ENCODE measurements around the gene SLC37A1. TPM values are rescaled to one million over a fixed set of nuclear protein-coding genes. Genes with fewer than 3 reads are reported as not detected.

The SLC37A1 gene
- total RNA-seq, 6 experiments from 2014 or later, result not detected

DNA sequence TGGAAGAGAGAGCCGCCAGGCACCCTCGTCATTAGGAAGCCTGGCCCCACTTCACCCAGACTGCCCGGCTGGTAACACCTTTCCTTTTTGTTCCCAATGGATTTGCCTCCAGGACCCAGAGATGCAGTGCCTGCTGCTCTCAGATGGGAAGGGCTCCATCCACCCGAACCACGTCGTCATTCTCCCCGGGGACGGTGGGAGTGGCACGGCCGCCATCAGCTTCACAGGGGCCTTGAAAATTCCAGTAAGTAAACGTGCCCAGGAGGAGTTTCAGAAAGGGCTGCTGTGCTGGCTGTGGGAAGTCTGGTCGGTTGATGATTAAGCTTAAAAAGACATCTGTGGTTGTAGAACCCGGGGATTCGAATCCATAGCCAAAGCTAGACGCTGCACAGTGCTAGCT, 45.2 kb downstream of the SLC37A1 start:
- H3K4me1 Mint-ChIP-seq (ENCODE audit: low read depth), result no peaks in the 10 kb centered on the region
- no peak overlapping the region for H3K27ac Mint-ChIP-seq
- no peak for DNase-seq
- no peaks in the 10 kb centered on the region for H3K36me3 Mint-ChIP-seq (ENCODE audit: low read depth)
- H3K27me3 Mint-ChIP-seq (ENCODE audit: insufficient read depth), result peaks cover 2% of the 10 kb centered on the region
- H3K4me3 Mint-ChIP-seq, result no peak overlapping the region
- TF ChIP-seq, protein P1, sequence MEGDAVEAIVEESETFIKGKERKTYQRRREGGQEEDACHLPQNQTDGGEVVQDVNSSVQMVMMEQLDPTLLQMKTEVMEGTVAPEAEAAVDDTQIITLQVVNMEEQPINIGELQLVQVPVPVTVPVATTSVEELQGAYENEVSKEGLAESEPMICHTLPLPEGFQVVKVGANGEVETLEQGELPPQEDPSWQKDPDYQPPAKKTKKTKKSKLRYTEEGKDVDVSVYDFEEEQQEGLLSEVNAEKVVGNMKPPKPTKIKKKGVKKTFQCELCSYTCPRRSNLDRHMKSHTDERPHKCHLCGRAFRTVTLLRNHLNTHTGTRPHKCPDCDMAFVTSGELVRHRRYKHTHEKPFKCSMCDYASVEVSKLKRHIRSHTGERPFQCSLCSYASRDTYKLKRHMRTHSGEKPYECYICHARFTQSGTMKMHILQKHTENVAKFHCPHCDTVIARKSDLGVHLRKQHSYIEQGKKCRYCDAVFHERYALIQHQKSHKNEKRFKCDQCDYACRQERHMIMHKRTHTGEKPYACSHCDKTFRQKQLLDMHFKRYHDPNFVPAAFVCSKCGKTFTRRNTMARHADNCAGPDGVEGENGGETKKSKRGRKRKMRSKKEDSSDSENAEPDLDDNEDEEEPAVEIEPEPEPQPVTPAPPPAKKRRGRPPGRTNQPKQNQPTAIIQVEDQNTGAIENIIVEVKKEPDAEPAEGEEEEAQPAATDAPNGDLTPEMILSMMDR (IDR thresholded peaks at IDR 0.05), result no peak
- H3K9me3 Mint-ChIP-seq, result peaks cover 63% of the 10 kb centered on the region

DNA sequence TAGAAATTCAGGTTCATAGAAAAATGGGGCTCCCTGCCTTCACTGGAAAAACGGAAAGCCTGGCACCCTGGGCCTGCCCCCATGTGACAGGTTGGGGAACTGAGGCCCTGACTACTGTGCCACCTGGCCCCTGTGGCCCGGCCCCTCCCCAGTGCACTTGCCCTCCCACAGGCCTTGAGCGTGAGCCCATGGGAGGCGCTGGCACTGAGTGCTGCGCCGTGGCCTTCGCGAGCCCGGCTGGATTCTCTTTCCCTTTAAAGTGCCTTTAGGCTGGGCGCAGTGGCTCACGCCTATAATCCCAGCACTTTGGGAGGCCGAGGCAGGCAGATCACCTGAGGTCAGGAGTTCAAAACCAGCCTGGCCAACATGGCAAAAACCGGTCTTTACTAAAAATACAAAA, 45.7 kb downstream of the SLC37A1 start:
- no peak for DNase-seq
- Mint-ChIP-seq H3K27ac (no peak overlapping the region), H3K4me1 (ENCODE audit: low read depth) (no peaks in the 10 kb centered on the region), H3K27me3 (ENCODE audit: insufficient read depth) (peaks cover 2% of the 10 kb centered on the region), H3K4me3 (no peak overlapping the region), H3K36me3 (ENCODE audit: low read depth) (no peaks in the 10 kb centered on the region), H3K9me3 (peaks cover 59% of the 10 kb centered on the region)
- TF ChIP-seq, protein P1 (IDR thresholded peaks at IDR 0.05), result no peak

DNA sequence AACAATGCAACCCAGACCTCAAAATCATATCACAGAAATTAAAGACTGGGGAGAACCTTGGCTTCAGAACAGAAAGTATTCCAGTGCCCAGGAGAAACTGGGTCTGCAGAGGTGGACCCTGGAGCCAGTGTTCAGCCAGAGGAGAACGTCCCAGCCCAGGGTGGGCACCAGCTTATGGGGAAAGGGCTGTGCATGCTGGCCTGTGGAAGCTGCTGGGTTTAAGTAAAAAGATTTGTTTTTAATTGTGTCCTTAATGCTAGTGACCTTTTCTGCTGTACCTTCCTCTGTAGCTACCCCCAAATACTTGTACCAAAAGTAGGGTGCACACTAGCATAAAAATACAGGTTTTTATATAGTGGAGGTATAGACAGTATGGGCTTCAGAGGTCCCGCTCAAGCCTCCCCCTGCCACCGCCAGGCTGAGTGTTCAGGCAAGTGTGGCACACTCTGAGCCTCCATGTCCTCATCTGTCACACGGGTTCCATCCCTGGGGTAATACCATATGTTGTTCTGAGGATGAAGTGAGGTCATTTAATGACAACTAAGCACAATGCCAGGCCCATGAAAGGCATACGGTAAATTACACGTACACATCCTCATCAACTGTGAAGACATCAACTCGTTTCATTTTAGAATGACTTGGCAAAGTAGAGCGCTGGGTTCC, 47.0 kb downstream of the SLC37A1 start:
- H3K27ac Mint-ChIP-seq, result no peak overlapping the region
- no peaks in the 10 kb centered on the region for H3K36me3 Mint-ChIP-seq (ENCODE audit: low read depth)
- H3K4me3 Mint-ChIP-seq, result no peak overlapping the region
- H3K27me3 Mint-ChIP-seq (ENCODE audit: insufficient read depth), result peaks cover 2% of the 10 kb centered on the region
- TF ChIP-seq, protein P1 (IDR thresholded peaks at IDR 0.05), result no peak
- H3K9me3 Mint-ChIP-seq, result peaks cover 68% of the 10 kb centered on the region
- H3K4me1 Mint-ChIP-seq (ENCODE audit: low read depth), result no peaks in the 10 kb centered on the region
- no peak for DNase-seq

DNA sequence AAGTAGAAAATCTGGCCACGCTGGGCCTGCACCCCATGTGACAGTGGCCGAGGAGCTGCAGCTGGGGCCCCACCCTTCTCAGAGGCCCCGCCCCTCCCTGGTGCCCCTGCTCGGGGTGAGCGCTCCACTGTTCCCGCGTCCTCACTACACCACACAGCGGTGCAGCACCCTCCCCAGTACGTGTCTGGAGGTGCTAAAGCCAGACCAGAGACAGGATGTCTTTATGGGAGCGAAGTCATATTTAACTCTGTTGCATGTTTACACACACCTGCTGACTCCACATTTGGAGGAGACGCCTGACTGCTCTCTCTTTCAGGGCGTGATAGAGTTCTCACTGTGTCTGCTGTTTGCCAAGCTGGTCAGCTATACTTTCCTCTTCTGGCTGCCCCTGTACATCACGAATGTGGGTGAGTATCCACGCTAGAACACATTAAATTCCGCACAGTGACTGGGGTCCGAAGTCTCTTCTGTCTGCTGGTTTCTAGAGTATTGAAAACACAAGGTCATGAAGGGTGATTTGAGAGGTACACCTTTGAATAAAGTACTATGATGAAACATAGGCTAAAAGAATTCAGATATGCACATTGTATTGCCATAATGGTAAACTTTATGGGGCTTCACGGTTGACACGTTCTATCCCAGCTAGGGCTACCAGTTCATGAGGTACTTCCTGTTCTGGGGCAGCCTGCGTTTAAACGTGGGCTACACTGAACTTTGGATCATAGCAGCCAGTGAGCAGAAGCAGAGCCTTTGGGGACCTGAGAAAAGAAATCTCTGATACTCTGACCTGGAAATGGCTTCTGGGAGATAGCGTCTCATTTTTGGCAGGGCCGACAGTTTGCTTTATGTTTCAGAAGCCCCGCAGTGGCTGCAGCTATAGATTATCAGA, 48.4 kb downstream of the SLC37A1 start:
- Mint-ChIP-seq H3K27me3 (ENCODE audit: insufficient read depth) (peaks cover 2% of the 10 kb centered on the region), H3K9me3 (peaks cover 64% of the 10 kb centered on the region), H3K4me3 (no peak overlapping the region), H3K36me3 (ENCODE audit: low read depth) (no peaks in the 10 kb centered on the region), H3K27ac (no peak overlapping the region), H3K4me1 (ENCODE audit: low read depth) (no peaks in the 10 kb centered on the region)
- no peak for DNase-seq
- TF ChIP-seq, protein P1 (IDR thresholded peaks at IDR 0.05), result no peak

DNA sequence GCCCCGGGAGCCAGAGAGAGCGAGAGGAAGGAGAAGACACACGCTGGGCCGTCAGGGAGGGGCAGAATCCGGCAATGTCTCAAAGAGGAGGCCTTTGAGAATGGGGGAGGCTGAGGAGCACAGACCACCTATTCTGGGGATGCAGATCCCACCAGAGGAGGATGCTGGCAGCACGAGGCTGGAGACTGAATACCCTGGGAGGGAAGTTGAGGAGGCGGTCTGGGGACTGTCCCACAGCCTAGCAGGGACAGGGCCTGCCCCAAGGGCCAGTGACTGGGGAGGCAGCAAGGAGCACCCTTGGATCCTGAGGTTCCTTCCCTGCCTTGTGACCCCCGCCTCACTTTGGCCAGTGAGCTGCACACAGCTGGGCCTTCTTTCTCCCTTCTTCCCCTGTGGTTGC, 49.2 kb downstream of the SLC37A1 start:
- Mint-ChIP-seq H3K27ac (no peak overlapping the region), H3K36me3 (ENCODE audit: low read depth) (no peaks in the 10 kb centered on the region), H3K27me3 (ENCODE audit: insufficient read depth) (peaks cover 2% of the 10 kb centered on the region), H3K4me1 (ENCODE audit: low read depth) (no peaks in the 10 kb centered on the region), H3K9me3 (peaks cover 68% of the 10 kb centered on the region), H3K4me3 (no peak overlapping the region)
- TF ChIP-seq, protein P1 (IDR thresholded peaks at IDR 0.05), result no peak
- DNase-seq, result no peak
